Astrocyte (in vitro differentiated cells and primary cell): ENCODE data around the gene RNLS.

Source experiments
- EZH2 ChIP-seq: IDR thresholded peaks from 2 replicates; pipeline ENCODE4 v1.6.1; 2012; ENCODE audit warnings: mild to moderate bottlenecking, low read length, inconsistent platforms; ENCODE audit not compliant: insufficient read depth
- TF ChIP-seq, protein P1 (sequence below): IDR thresholded peaks from 2 replicates; pipeline ENCODE4 v1.5.1; 2011; ENCODE audit warnings: low read depth, mild to moderate bottlenecking, inconsistent platforms, low read length, moderate library complexity; ENCODE audit not compliant: insufficient read depth

DNA sequence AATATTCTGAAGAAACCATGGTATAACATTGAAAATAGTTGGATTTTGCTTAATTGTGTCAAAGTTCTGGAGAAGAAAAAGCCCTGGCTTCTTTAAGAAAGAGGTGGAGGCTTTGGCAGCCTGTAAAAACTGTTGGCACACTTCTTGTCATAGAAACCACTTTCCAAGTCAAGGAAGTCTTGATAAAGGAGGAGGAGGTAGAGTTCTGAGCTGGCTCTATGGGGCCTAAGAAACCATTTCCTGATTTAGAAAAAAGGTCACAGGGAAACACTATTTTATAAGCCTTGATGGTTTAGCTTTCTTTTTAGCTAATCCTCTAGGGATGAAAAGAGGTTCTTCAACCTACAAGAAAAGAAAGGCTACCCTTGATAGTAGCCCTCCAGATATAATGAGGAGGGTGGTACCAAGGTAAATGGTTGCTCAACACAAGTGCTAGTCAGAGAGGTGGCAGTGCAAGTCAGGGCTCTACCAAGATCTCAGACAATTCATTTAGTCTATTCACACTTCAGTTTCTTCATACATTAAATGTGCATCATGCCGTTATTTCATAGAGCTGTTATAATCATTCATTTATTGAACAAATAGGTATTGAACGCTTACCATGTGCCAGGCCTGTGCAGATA, 346.9 kb downstream of the RNLS start:
- TF ChIP-seq, protein P1, sequence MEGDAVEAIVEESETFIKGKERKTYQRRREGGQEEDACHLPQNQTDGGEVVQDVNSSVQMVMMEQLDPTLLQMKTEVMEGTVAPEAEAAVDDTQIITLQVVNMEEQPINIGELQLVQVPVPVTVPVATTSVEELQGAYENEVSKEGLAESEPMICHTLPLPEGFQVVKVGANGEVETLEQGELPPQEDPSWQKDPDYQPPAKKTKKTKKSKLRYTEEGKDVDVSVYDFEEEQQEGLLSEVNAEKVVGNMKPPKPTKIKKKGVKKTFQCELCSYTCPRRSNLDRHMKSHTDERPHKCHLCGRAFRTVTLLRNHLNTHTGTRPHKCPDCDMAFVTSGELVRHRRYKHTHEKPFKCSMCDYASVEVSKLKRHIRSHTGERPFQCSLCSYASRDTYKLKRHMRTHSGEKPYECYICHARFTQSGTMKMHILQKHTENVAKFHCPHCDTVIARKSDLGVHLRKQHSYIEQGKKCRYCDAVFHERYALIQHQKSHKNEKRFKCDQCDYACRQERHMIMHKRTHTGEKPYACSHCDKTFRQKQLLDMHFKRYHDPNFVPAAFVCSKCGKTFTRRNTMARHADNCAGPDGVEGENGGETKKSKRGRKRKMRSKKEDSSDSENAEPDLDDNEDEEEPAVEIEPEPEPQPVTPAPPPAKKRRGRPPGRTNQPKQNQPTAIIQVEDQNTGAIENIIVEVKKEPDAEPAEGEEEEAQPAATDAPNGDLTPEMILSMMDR, result no peak
- no peak for TF ChIP-seq EZH2
